Measurements from ENCODE around the gene MAD1L1.
"Not testable (repeated sequence)": the region's sequence is repeated elsewhere in the genome, so short reads cannot be mapped to it uniquely, and the experiment has no call there.

MAD1L1 gene

GRCh38 chr7:2232766-2233520 is at the start of gene MAD1L1:
TSS of gene MAD1L1 (minus strand) at chr7:2232945. CDS start at chr7:2230133, 2,812 bp downstream.
- DNase-seq = peak; percentile 79

- DNase-seq = no peak
Observed at GRCh38 chr7:2282185-2282751, 49.5 kb upstream of the MAD1L1 start.

- no peak for DNase-seq
Observed at GRCh38 chr7:2281541-2281940, 48.8 kb upstream of the MAD1L1 start.

- no peak for DNase-seq
Observed at GRCh38 chr7:2280424-2280823, 47.7 kb upstream of the MAD1L1 start.

GRCh38 chr7:2279896-2280295 is 47.2 kb upstream of the MAD1L1 start:
- DNase-seq = no peak

GRCh38 chr7:2278026-2278425 is 45.3 kb upstream of the MAD1L1 start:
- no peak for DNase-seq

GRCh38 chr7:2276107-2276506 is 43.4 kb upstream of the MAD1L1 start:
- no peak for DNase-seq

GRCh38 chr7:2275101-2275500 is 42.4 kb upstream of the MAD1L1 start:
- no peak for DNase-seq

GRCh38 chr7:2274666-2275065 is 41.9 kb upstream of the MAD1L1 start:
- no peak for DNase-seq

GRCh38 chr7:2273866-2274265 is 41.1 kb upstream of the MAD1L1 start:
- DNase-seq = no peak

GRCh38 chr7:2272031-2272430 is 39.3 kb upstream of the MAD1L1 start:
- DNase-seq = no peak

GRCh38 chr7:2271273-2272026 is 38.7 kb upstream of the MAD1L1 start:
- DNase-seq = no peak

GRCh38 chr7:2270495-2270894 is 37.8 kb upstream of the MAD1L1 start:
- DNase-seq = no peak

GRCh38 chr7:2269991-2270460 is 37.3 kb upstream of the MAD1L1 start:
- DNase-seq = no peak

GRCh38 chr7:2269089-2269990 is 36.6 kb upstream of the MAD1L1 start:
- DNase-seq = not testable (repeated sequence)

- DNase-seq = no peak
Observed at GRCh38 chr7:2266911-2267310, 34.2 kb upstream of the MAD1L1 start.

GRCh38 chr7:2264158-2264557 is 31.4 kb upstream of the MAD1L1 start:
- no peak for DNase-seq

- no peak for DNase-seq
Observed at GRCh38 chr7:2263176-2263575, 30.4 kb upstream of the MAD1L1 start.

GRCh38 chr7:2261611-2262010 is 28.9 kb upstream of the MAD1L1 start:
- DNase-seq = no peak

GRCh38 chr7:2260820-2261219 is 28.1 kb upstream of the MAD1L1 start:
- DNase-seq = peak; percentile 34

- no peak for DNase-seq
Observed at GRCh38 chr7:2259480-2259879, 26.7 kb upstream of the MAD1L1 start.

- DNase-seq = no peak
Observed at GRCh38 chr7:2258661-2259365, 26.1 kb upstream of the MAD1L1 start.

All from NCI-H1436 (cell line).